HG03558 (cell line): ENCODE data around the gene MOB3A.
"Not testable (repeated sequence)": the region's sequence is repeated elsewhere in the genome, so short reads cannot be mapped to it uniquely, and the experiment has no call there.

ENCODE experiments used
- ATAC-seq: cut with Tn5 transposase; IDR thresholded peaks from one replicate; pipeline ENCODE4 v1.9.1; 2021; ENCODE audit warnings: moderate number of reproducible peaks; ENCODE audit not compliant: unreplicated experiment; ENCODE audit errors: extremely low read depth

The MOB3A gene

DNA sequence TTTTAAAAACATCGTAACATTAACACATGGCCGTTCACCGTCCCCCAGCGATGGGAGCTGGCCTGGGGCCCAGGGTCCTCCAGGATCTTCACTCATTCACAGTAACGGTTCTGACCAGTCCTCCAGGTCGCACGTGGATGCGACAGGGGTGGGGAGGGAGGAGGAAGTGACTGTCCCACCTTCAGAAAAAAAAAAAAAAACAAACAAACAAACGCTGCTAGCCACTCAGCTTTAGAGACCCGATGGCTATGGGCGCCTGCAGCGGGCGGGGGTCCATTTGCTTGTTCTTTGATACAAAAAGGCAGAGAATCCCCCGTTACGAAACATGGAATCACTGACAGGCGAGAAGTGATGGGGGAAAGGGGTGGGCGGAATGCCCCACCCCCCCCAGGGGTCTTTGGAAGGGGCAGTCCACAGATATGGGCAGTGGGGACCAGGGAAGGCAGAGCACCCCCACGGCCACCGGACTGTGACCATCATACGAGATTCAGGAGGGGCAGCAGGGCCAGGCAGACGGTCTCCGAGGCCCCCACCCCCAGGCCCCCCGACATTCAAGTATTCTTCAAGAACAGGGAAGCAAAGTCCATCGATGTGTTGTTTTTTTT is 58.4 kb downstream of the MOB3A start:
- ATAC-seq: no peak

DNA sequence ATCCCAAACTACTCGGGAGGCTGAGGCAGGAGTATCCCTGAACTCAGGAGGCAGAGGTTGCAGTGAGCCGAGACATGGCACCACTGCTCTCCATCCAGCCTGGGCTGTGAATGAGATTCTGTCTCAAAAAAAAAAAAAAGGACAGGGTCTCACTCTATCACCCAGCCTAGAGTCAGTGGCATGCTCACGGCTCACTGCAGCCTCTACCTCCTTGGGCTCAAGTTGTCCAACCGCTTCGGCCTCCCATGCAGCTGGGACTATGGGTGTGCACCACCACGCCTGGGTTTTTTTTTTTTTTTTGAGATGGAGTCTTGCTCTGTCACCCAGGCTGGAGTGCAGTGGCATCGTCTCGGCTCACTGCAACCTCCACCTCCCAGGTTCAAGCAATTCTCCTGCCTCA is 59.7 kb downstream of the MOB3A start:
- no peak for ATAC-seq

DNA sequence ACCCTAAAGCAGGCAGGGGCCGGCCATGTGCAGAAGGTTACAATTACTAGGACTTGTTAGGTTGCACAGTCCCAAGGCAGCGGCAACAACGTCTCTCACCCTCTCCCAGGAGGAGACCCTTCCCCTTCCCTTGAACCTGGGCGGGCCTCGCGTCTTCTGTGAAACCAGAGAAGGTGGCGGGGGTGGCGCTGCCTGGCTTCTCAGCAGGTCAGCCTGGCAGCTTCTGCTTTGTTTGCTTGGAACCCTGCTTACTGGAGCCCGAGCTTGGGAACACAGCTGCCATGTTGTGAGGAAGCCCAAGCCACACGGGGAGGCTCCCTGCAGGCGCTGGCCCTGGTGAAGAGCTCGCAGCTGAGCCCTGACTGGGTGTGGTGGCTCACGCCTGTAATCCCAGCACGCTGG is 60.5 kb downstream of the MOB3A start:
- ATAC-seq: no peak

DNA sequence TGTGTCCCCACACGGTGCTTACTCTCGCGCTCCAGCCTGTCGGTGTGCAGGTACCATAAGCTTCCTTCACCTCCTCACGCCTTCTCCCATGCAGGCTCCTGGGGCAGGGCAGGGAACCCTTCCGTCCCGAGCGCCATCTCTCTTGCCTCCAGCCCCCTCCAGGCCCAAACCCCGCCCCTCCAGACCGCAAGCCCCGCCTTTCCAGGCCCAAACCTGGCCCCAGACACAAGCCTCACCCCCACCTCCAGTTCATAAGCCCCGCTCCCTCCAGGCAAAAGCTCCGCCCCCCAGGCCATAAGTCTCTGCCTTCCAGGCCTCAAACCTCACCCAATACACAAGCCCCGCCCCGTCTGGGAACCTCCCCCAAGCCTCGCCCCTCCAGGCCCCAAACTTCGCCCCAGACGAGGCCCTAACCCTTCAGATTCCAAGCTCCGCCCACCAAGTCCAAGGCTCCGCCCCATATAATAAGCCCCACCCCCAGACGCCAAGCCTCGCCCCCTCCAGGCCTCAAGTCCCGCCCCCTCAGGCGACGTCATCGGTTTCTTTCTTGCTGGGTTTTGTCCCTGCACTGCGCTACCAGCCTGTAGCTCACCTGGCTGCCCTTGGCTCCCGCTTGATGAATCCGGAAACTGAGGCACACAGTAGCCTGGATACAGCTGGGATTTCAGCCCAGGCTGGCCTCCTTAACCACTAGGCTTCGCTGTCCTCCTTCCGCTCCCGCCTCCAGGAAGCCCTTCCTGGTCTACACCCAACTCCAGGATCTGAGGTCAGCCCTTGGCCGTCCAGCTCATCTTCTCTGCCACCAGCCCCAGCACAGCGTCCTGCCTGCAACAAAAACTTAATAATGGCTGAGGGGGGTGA is 61.2 kb downstream of the MOB3A start:
- no peak for ATAC-seq

DNA sequence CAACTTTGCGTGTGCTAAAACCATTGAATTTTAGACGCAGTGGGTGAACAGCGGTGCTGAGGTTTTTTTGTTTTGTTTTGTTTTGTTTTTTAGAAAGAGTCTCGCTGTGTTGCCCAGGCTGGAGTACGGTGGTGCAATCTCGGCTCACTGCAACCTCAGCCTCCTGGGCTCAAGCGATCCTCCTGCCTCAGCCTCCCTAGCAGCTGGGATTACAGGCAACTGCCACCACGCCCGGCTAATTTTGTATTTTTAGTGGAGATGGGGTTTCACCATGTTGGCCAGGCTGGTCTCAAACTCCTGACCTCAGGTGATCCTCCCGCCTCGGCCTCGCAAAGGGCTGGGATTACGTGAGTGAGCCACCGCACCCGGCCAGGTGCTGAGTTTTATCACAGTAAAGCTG is 61.9 kb downstream of the MOB3A start:
- ATAC-seq: not testable (repeated sequence)

DNA sequence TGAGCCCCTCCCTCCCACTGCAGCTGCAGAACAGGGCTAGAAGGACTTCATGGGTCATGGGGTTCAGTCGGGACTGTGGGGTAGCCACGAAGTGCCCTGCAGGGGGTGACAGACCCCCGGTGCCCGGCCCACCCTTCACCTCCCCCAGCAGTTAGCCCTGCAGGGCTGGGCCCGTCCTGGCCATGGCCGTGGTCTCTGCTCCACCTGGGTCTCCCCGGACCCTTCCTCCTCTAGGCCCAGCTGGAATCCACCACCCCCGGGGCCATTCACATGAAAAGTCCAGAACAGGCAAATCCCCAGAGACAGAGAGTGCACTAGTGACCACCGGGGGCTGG is 62.3 kb downstream of the MOB3A start:
- ATAC-seq: no peak

DNA sequence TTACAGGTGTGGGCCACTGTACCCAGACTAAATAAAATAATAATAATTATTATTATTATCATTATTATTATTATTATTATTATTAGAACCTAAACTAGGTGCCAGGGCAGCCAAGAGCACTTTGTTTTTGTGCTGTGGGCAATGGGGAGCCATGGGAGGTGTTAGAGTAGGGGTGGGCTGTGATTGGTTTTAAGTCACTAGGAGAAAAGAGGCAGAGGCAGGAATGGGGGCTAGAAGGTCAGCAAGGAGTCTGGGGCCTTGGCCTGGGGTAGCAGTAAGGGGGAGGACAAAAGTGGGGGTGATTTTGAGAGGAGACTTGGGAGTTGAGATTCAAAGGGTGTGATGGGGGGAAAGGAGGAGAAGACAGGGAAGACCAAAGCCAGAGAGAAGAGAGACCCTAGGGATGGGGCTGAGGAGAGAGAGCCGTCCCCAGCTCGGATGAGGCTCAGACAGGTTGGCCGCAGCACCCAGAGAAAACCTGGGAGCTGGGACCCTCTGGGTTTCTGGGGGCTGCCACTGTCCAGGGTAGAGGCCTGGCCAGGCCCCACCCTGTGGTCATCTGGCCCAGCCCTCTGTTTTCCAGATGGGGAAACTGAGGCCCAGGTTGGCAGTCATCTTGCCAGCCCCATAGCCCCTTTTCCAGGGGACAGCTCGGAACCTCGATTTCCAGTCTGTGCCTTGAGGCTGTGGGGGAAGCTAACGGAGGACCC is 62.9 kb downstream of the MOB3A start:
- ATAC-seq: no peak

DNA sequence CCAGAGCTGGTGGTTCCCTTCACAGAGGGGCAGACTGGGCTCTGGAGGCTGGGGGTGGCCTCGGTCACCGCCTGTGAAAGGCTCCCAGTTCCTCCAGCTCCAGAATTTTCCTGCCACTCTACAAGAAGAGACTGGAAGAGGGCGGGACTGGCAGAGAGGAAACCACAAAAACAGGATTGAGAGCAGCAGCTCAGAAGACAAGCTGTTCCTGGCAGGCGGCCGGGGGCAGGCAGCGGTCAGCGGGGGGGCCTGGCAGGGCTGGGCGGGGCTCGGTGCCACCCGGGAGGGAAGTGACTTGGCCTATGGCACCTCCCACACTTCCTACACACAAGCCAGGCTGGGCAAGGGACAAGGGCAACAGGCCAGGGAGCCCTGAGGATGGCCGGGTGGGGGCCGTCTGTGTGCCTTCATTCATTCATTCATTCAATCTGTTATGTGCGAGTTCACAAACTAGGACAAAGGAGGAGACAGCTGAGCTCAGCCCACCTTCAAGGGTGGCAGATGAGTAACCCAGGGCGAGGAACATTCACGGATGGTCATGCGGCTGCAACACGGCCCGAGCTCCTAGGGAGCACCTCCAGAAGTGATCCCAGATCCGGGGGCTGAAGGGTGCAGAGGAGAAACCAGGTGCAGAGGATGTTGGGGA is 63.7 kb downstream of the MOB3A start:
- ATAC-seq: no peak

DNA sequence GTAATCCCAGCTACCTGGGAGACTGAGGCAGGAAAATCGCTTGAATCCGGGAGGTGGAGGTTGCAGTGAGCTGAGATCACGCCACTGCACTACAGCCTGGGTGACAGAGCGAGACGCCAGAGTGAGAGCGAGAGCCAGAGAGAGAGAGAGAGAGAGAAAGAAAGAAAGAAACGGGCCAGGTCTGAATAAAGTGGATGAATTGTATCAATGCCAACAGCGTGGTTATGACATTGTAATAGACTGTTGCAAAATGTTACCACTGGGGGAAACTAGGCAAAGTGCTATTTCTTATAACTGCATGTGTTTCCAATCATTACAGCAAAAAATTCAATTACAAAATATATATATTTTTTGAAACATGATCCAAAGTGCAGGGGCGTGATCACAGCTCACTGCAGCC is 68.8 kb downstream of the MOB3A start:
- no peak for ATAC-seq

DNA sequence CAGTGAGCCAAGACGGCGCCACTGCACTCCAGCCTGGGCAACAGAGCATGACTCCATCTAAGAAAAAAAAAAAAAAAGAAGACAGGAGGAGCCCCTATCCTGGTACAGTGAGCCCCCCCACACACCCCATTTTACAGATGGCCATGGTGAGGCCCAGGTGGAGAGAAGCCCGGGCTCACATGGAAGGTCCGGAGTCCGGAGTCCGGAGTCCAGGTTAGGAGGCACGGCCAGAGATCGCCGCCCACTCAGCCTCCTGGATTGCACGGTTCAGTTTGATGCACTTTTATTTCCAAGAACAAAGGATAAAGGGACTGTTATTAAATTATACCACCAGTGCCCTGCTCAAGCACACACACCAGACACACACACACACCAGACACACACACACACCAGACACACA is 69.4 kb downstream of the MOB3A start:
- no peak for ATAC-seq

DNA sequence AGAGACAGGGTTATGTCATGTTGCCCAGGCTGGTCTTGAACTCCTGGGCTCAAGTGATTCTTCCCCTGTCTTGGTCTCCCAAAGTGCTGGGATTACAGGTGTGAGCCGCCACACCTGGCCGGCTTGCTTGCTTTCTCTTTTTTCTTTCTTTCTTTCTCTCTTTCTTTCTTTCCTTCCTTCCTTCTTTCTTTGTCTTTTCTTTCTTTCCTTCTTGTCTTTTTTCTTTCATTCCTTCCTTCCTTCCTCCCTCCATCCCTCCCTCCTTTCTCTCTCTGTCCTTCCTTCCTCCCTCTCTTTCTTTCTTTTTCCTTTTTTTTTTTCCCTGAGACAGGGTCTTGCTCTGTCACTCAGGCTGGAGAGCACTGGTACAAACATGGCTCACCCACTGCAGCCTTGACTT is 73.8 kb downstream of the MOB3A start:
- ATAC-seq: no peak

DNA sequence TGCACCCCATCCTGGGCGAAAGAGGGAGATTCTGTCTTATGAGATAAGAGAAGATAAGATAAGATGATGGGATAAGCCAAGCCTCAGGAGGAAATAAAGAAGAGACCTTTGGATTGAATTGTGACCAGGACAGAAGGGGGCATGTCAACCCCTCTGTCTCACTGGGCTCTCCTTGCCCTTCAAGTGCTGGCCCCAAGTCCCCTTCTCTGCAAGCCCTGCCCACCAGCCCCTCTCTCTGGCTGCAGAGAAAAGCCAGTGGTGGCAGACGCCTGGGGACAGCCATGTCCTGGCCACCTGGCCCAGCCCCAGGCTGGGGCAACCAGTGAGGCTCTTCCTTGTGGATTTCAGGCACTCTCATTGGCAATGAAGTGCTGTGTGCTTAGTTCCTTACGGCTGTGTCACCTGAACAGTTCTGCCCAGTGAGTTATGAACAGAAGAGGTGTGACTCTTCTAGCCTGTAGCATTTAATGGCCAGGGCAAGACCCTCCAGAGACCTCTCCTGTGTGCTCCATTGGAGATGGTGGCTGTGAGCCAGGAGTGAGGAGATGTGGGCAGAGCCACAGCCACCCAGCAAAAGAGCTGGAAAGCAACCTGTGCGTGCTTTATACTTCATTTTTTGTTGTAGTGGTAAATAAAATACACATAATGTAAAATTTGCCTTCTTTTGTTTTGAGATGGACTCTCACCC is 74.5 kb downstream of the MOB3A start:
- ATAC-seq: no peak
